ENCODE measurements around the gene ZDHHC20.

DNA sequence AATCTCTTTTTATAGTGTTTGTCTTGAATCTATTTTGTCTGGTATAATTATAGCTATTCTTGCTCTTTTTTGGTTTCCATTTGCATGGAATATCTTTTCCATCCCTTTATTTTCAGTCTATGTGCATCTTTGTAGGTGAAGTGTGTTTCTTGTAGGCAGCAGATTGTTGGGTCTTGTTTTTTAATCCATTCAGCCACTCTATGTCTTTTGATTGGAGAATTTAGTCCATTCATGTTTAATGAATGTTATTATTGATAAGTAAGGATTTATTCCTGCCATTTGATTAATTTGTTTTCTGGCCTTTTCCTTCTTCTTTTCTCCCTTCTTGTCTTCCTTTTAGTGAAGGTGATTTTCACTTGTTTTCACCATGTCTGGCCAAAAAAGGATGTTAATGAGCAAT is 11.7 kb upstream of the ZDHHC20 start:
- TF ChIP-seq, protein P1, sequence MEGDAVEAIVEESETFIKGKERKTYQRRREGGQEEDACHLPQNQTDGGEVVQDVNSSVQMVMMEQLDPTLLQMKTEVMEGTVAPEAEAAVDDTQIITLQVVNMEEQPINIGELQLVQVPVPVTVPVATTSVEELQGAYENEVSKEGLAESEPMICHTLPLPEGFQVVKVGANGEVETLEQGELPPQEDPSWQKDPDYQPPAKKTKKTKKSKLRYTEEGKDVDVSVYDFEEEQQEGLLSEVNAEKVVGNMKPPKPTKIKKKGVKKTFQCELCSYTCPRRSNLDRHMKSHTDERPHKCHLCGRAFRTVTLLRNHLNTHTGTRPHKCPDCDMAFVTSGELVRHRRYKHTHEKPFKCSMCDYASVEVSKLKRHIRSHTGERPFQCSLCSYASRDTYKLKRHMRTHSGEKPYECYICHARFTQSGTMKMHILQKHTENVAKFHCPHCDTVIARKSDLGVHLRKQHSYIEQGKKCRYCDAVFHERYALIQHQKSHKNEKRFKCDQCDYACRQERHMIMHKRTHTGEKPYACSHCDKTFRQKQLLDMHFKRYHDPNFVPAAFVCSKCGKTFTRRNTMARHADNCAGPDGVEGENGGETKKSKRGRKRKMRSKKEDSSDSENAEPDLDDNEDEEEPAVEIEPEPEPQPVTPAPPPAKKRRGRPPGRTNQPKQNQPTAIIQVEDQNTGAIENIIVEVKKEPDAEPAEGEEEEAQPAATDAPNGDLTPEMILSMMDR (IDR thresholded peaks at IDR 0.05) = no peak
- no peak for TF ChIP-seq ZFX (IDR thresholded peaks at IDR 0.05; ENCODE audit: borderline replicate concordance)

All from 22Rv1 (cell line).